HL-60/S4 treated with retinoic acid at 250 ng/mL for 4 days and 3 days (cell line): ENCODE results near the gene SLAMF8.

Source experiments
- in situ Hi-C: fragments of 300-500 bp; cut with MboI; formaldehyde crosslinking; loops from 2 replicates; pipeline ENCODE4 v1.7.0; 2022; ENCODE audit warnings: low sequenced_read_pairs

SLAMF8 gene

GRCh38 chr1:159868766-159869165 is 42.1 kb downstream of the SLAMF8 start:
- in situ Hi-C loops, result no loop called here

- in situ Hi-C loops, result no loop called here
These were observed 42.5 kb downstream of the SLAMF8 start for GRCh38 chr1:159869173-159869572.

DNA sequence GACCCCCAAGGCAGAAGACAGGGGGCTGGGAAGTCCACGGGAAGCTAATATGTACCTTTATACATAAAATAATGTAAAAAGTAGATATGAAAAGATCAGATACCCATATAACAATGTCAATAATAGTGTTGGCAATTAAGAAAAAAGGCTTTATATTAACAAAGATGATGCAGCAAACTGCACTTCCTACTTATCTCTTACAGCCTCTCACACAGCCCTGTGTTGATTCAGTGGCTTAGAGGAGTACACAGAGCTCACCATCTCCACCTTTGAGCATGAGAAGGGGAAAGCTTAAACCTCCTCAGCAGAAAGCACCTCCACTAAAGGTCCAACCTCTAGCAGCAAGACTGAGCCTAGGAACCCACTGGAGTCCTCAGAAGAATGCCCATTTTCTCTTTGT is 42.9 kb downstream of the SLAMF8 start:
- in situ Hi-C loops, result no loop called here

- in situ Hi-C loops, result no loop called here
These were observed 44.0 kb downstream of the SLAMF8 start for GRCh38 chr1:159870704-159871103.

DNA sequence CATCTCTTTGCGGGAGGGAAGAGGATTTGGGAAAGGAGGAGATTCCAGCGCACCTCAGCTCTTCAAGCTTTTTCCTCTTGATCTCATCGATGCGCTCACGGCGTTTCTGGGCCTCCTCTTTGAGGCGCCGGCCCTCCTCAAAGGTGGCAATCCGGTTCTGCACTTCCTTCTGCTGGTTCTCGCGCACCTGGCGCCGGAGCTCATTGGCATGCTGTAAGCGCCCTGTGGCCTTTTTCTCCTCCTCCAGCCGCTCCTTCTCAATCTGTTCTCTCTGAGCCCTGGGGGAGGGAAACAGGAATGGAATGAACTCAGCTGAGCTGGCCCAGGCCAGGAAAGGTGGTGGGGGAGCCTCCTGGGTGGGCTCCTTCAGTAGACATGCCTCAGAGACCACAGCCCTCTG is 46.2 kb downstream of the SLAMF8 start:
- in situ Hi-C loops, result no loop called here

- in situ Hi-C loops, result no loop called here
These were observed 47.0 kb downstream of the SLAMF8 start for GRCh38 chr1:159873530-159874143.

DNA sequence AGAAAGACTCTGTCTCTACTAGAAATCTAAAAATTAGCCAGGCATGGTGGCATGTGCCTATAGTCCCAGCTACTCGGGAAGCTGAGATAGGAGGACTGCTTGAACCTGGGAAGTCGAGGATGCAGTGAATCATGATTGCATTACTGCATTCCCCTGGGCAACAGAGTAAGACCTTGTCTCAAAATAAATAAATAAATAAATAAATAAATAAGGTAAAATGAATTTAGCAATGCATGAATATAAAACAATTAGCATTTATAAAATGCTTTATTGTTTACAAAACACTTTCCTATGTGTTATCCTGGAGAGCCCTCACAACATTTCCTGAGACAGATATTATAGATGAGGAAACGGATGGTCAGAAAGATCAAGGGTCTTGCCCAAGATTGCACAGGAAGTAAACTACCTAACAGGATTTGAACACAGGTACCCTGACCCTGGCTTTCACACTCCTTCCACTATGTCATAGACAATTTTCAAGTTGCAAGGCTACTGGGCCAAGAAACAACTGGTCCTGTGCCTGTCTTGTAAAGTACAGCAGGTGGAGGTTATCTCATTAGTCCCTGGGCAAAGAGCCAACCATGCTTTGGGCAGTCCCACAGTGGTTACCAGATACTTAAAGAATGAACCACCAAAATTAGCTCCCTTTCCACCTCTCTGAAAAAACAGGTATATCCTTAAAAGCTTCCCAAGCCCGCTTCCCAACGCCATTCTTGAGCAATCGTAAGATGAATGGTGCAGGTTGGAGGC is 51.2 kb downstream of the SLAMF8 start:
- in situ Hi-C loops, result no loop called here

GRCh38 chr1:159879136-159879535 is 52.5 kb downstream of the SLAMF8 start:
- in situ Hi-C loops, result no loop called here

DNA sequence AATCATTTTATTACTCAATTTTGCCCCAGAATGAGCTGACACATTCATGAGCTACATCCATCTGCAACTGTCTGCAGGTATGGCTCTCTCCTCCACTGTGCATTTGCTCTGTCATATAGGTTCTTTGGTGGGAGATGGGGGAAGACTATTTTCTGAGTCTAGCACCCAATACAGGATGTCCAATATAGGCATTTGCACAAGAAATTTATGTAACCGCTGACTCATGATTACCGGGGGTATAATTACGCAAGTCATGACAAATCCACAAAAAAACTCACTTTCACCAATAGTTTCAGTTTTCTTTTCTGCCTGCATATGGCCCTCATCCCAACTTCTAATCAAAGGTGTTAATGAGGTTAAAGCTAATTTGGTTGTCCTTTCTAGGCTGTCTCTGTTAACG is 53.3 kb downstream of the SLAMF8 start:
- in situ Hi-C loops, result no loop called here

GRCh38 chr1:159880430-159880829 is 53.8 kb downstream of the SLAMF8 start:
- in situ Hi-C loops, result no loop called here

DNA sequence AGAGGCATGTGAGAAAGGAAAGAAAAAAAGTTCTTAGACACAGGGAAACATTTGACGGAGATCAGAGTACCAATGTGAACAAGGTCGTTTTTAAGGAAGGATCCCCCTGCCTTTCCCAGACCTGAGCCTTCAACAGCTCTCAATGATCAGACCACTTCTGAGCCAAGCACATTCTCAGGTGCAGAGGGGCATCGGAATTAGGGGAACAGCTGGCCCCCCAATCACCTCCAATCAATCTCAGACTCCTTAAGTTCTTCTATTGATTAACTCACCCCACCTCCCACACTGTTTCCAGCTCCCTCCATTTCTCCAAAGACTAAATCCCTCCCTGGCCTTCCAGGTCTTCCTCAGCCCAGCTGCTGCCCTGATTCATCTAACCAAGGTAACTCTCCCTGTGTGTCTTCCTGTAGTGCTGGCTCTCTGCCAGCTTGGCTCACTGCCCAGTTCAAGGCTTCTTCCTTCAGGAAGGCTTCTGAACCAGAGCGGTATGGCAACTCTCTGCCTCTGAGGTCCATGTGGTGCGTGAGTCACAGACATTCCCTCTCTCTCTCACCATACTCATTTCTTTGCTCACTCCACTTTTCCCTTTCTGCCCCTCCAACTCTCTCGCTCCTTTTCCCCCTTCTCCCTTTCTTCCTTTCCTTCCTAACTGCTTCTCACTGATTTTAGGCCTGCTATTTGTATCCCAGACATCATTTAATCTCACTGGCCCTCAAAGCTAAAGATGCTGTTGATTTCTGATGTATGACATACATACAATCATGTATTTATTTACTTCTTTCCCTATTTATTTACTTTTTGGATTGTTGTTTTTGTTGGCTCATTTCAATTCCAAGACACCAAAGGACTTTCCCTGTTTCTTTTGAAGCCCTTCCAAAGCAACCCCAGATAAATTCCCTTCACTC is 55.2 kb downstream of the SLAMF8 start:
- in situ Hi-C loops, result no loop called here

DNA sequence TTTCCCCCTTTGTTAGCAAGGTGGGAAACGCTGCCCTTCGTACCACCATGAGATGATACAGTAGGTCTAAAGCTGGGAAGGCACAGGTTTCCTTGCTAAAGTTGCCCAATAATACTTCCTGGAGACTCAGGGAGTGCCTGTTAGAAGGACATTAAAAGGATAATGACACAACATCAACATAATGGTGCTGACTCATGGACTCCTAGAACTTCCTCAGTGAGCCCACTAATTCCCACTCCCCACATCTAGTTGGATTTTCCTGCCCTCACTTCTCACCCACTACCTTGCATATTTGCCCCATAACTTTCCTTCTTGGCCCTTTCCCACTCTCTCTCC is 55.8 kb downstream of the SLAMF8 start:
- in situ Hi-C loops, result no loop called here

- in situ Hi-C loops, result no loop called here
These were observed 56.5 kb downstream of the SLAMF8 start for GRCh38 chr1:159883134-159883533.

GRCh38 chr1:159884296-159884695 is 57.6 kb downstream of the SLAMF8 start:
- in situ Hi-C loops, result no loop called here
